Small intestine (tissue), 4 donors: Measurements from ENCODE around the gene COA8. TPM values are rescaled to one million over a fixed set of nuclear protein-coding genes. Genes with fewer than 3 reads are reported as not detected.

Experiments
- polyA plus RNA-seq, 4 donors: library from polyadenylated mRNA; stranded (reverse) in 3 of 4; unstranded in 1 of 4; fragments of 200-250 nt in 3 of 4; fragments of 120-200 nt in 1 of 4; gene quantifications; one replicate each; pipeline versions ENCODE4 v1.2.1 to v1.2.3, GENCODE V29; 2013
- donor health status: healthy with polysubstance abuse.
- donor health status: Bipolar disorder and iron deficiency.
- donor health status: healthy.

COA8 gene
- polyA plus RNA-seq, 4 donors, result 33.0 to 68.7 (median 50.2) TPM

Other genes with a start within 250 kb of the COA8 start
- gene EIF5, start 228.7 kb upstream of the COA8 start, polyA plus RNA-seq, result 100 to 1,000 TPM in 2 of 4 donors, 10 to 100 TPM in 2; 80.5 to 218 (median 115) TPM
- gene MARK3, start 177.5 kb upstream of the COA8 start, polyA plus RNA-seq, result 10 to 100 TPM; 37.7 to 67.8 (median 60.6) TPM
- gene CKB, start 40.1 kb upstream of the COA8 start, polyA plus RNA-seq, result 100 to 1,000 TPM in 1 of 4 donors, 10 to 100 TPM in 3; 36.7 to 315 (median 72.7) TPM
- gene TRMT61A, start 33.8 kb upstream of the COA8 start, polyA plus RNA-seq, result 10 to 100 TPM in 1 of 4 donors, 1 to 10 TPM in 3; 4.9 to 16.5 (median 7.7) TPM
- 10 to 100 TPM in 3 of 4 donors, 1 to 10 TPM in 1; 8.5 to 21.8 (median 12.6) TPM for gene BAG5, start 303 bp upstream of the COA8 start, polyA plus RNA-seq
- 10 to 100 TPM; 45.9 to 74.4 (median 67.4) TPM for gene KLC1, start 66.3 kb downstream of the COA8 start, polyA plus RNA-seq
- gene XRCC3, start 152.5 kb downstream of the COA8 start, polyA plus RNA-seq, result 10 to 100 TPM in 2 of 4 donors, 1 to 10 TPM in 2; 2.7 to 14.0 (median 7.3) TPM
- 10 to 100 TPM; 40.0 to 53.6 (median 42.1) TPM for gene ZFYVE21, start 152.8 kb downstream of the COA8 start, polyA plus RNA-seq